Uterus (tissue), 2 donors: ENCODE data around the gene PIGH.

ENCODE experiments used
- CTCF ChIP-seq, 4 experiments: fragments of 200-600 bp in 2 of 4; fragments of 450-650 bp in 2 of 4; sonication (generic) in 2 of 4; IDR thresholded peaks; one replicate each; pipeline ENCODE4 v1.5.1; 2016 to 2019; ENCODE audit warnings: antibody characterized with exemption in 4 of 4, mild to moderate bottlenecking in 2 of 4, moderate library complexity in 1 of 4
- POLR2A ChIP-seq, 2 donors: fragments of 450-650 bp; IDR thresholded peaks; one replicate each; pipeline ENCODE4 v1.6.1; 2016; ENCODE audit warnings: antibody characterized with exemption in 2 of 2, mild to moderate bottlenecking in 1 of 2, moderate library complexity in 1 of 2

DNA sequence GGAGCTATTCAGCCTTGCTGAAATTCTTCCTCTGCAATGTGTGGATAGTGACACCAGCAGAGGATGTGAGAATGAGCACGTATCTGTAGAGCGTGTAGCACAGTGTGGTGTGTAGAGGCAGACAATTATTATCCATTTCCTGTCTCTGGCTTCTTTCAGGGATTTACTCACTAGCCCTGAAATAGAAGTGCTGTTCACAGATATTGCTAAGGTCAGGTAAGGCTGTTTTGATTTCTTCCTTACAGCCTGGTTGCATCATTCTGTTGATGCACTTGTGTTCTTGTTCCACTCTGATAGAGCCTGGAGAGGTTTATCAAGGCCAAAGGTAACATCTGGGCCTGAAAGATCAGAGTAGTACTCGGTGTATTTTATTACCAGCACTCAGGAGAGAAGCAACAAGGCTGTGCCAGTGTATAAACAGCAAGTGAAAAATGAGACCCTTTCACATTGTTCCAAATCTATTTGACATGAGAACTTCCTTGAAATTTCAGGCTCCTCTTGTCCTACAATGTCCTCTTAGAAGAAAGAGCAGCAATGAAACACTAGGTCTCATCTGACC lies 36.4 kb upstream of the PIGH start:
- no peak for TF ChIP-seq CTCF (IDR thresholded peaks at IDR 0.05)
- TF ChIP-seq POLR2A (IDR thresholded peaks at IDR 0.05): no peak
